ENCODE results near the gene PHACTR3.
"Not testable (repeated sequence)": the region's sequence is repeated elsewhere in the genome, so short reads cannot be mapped to it uniquely, and the experiment has no call there.

Gene PHACTR3

DNA sequence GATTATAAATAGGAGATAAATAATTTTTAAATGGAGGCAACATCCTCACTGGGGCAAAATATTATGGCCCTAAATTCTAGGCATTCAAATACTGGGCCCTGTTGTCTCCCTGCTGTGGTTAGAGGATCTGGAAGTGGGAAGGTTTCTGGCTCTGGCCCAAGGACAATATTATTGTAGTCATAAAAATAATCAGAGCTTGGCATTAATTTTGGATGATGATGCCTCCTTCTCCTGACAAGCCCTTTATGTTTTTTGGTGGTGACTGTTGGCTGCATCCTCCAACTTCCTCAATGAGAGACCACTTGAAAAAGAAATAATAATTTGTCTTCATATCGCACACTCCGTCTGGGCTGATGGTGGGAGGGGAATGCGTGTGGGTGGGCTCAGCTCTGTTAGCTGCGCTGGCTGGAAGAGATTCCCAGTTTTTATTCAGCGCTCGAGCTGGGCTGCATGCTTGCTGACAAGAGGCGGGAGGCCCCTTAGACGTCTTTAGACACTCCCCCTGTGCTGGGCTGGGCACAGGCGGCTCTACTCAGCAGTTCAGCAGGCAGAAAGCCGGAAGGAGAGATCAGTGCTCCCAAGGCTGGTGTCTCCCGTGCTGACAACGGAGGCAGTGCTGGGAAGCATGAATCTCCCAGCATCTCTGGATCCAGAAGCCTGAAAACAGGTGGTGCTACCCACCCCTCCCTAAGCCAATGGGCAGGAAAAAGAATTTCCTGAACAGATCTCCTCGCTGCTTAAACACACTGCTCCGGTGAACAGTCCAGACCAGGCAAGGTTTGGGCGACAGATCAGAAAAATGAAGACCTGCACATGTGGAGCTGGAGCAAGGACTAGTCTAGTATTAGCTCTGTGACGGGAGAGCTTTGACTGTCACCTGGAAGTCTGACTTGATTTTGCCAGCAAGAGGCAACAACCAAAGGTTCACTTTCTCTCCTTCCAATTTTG, 231.4 kb downstream of the PHACTR3 start:
- DNase-seq = no peak

DNA sequence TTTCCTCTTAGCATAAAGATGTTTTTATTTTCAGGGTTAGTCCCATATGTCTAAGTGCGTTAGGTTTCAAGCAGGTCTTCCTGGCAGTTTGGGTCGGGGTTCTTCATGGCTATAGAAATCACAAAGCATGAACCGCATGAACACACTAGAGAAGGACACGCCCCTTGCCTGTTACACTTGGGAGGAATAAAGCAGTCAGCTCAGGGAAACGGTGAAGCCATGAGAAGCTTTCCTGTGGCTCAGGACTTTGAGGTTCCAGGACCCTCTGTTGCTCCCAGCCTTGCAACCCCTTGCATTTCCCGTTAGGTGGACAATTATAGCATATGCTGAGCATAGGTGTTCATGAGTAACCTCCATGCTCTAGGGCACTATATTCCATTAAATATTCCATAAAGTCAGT, 232.4 kb downstream of the PHACTR3 start:
- no peak for DNase-seq

DNA sequence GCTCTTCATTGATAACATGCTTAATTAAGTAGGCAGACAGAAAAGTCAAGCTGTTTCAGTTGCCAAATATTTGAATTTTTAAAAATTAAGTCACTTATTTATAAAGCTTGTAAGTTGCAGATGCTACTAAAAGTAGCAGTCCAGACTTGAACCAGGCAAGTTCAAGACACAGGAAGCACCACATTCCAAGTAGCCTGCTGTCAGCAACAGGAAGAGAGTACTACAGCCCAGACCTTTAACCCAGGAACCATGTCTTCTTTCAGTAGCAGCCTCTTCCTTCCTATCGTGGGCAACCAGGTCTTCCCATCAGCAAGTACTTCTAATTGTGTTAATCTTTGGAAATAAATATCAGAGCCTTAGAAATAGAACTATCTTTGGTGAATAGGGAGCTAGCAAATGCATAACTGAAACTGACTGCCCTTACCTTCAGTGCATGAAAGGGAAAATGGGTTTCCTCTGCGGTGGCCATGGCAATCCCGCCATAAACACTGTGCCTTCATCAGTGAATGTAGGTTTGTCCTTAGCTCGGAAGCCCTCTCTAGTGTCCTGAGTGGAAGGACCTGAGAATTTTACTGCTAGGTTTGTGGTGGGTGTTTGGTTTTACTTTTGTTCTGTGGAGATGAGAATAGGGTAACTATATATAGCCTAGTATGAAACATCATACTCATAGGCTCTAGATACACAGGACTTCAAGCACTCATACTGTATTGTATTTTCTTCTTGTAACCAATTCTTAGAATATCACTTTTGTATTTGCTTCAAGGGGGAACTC, 233.5 kb downstream of the PHACTR3 start:
- no peak for DNase-seq

DNA sequence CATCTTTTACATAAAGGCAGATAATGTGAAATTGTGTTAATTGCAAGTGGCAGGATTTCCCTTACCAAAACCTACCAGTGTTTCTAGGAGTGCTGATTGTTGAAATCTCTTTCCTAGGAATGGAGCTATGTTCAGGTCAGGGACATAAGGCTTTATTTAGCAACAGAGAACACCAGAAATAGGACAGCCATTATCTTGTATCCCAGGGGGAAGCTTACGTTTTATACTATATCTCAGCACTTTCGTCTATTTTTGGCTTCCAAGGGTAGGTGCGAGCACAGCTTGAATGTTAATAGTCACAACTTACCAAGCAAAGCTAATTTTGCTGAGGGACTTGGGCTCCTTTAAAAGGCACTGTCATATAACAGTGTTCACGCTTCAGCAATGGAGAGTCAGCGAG, 235.1 kb downstream of the PHACTR3 start:
- no peak for DNase-seq

DNA sequence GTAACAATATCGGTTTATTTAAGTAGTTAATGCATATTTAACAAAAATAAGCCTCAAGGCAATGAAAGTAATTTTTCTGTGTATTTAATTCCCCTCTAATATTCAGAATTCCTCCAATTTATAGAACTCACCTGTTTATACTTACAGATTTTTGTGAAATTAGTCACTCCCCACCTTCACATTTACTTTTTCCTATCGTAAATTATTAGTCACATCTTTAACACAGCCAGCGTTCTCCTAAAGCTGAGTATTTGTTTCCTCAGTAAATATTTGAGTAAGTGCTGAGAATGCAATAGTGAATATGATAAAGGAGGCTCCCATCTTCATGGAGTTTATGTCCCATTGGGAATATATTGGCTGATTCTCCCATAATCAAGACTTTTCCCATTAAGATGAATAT, 241.1 kb downstream of the PHACTR3 start:
- DNase-seq = no peak

DNA sequence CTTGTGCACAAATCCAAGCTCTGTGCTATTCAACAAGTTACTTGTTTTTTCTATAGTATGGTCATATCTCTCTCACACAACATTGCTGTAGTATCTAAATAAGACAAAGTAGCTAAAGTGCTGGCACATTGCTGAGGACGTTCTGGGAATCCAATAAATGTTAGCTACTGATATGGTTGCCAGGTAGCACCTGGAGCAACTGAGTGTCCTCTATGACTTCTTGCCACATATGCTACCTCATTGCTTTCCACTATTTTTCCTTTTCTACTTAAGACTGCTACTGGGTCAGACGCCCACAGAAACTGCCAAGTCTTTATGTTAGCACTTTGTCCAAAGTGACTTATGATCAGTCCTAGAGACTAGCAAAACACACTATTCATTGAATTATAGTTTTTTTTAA, 243.8 kb downstream of the PHACTR3 start:
- no peak for DNase-seq

DNA sequence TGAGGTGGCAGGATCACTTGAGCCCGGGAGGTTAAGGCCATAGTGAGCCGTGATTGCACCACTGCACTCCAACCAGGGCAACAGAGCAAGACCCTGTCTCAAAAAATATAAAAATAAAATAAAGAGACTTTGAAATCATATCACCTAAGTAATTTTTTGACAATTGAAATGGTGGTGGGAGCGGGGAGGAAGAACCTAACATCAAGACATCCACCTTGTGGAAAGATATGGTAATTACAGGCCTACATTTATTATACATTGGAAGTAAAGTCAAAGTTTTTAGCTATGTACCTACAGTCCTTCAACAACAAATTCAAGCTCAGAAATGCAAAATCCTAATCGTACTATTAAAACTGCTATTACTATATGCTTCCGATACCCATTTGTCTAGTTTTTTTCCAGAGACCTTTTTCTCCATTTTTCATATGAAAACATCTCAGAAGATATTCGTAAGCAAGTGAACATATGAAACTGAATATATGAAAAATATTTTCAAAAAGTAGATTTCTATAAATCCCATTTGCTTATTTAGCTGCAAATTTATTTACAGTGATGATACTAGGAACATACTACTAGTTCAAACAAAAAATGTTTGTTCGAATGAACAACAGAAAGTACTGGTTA, 245.8 kb downstream of the PHACTR3 start:
- DNase-seq = no peak

DNA sequence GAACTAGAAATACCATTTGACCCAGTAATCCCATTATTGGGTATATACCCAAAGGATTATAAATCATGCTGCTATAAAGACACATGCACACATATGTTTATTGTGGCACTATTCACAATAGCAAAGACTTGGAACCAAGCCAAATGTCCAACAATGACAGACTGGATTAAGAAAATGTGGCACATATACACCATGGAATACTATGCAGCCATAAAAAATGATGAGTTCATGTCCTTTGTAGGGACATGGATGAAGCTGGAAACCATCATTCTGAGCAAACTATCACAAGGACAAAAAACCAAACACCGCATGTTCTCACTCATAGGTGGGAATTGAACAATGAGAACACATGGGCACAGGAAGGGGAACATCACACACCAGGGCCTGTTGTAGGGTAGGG, 252.2 kb downstream of the PHACTR3 start:
- DNase-seq = not testable (repeated sequence)

DNA sequence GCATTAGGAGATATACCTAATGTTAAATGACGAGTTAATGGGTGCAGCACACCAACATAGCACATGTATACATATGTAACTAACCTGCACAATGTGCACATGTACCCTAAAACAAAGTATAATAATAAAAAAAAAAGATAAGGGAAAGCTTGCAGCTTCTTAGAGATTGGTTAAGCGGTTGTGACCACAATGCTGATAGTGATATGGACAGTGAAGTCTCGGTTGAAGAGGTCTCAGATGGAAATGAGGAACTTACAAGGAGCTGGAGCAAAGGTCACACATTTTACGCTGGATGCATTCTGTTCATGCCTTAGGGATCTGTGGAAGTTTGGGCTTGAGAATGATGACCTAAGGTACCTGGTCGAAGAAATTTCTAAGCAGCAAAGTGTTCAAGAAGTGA, 252.6 kb downstream of the PHACTR3 start:
- not testable (repeated sequence) for DNase-seq

DNA sequence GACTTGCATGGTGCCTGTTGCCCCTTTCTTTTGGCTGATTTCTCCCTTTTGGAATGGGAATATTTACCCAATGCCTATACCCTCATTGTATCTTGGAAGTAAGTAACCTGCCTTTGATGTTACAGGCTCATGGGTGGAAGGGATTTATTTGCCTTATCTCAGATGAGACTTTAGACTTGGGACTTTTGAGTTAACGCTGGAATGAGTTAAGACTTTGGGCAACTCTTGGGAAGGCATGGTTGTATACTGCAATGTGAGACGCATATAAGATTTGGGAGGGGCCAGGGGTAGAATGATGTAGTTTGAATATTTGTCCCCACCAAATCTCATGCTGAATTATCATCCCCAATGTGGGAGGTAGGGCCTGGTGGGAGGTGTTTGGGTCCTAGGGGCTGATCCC, 253.6 kb downstream of the PHACTR3 start:
- no peak for DNase-seq

DNA sequence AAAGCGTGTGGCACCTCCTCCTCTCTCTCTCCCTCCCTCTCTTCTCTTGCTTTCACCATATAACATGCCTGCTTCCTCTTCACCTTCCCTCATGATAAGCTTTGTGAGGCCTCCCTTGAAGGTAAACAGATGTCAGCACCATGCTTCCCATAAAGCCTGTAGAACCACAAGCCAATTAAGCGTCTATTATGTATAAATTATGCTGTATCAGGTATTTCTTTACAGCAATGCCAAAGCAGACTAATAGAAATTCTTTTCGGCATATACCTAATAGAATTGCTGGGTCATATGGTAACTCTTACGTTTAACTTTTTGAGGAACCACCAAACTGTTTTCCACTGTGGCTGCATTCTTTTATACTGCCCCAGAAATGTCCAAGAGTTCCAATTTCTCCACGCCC, 254.1 kb downstream of the PHACTR3 start:
- no peak for DNase-seq

DNA sequence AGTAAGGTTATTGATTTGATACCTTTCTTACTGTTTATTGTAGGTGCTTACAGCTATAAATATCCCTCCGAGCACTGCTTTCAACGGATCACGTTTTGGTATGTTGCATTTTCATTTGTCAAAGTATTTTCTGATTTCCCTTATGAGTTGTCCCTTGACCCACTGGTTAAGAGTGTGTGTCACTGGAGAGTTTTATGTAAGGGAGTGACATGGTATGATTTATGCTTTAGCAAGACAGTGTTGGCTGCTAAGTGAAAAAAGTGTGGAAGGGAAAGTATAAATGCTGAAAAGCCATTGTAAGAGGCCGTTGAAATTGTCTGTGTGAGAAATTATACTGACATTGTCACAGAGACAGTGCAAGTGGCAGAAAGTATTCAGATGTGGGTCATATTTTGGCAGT, 257.1 kb downstream of the PHACTR3 start:
- DNase-seq = no peak

DNA sequence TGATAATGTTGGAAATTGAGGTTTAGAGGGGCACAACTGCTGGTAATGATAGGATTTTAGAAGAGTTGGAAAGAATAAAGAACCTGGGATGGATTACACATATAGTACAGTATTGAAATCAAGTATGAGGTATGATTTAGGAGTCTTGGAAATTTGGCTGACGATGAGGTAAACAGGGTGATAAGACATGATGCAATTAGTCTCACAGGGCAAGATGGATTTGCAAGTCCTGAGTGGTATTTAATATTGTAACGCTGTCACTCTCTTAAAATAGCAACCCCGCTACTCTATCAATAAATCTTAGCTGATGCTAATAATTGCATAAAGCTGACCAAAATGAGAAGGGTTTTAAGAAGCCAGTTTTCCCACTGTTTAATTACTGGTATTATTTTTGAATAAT, 258.7 kb downstream of the PHACTR3 start:
- DNase-seq = no peak

DNA sequence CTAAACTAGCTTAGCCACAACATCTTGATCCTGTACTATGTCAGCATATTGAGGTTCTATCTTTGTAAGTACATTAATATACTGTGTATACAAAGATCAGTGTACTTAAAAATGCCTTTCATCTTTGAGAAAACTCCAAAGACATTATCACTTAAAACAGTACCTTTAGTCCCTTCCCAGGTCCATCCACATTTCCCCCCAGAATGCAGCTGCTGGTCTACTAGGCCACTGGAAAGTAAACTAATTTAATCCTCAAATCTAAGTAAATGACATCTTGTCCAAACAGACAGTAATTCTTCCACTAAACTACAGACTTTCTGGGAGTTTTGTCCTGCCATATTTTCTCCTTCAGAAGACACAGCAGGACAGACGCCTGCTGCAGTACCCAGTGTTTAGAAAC, 260.4 kb downstream of the PHACTR3 start:
- no peak for DNase-seq

DNA sequence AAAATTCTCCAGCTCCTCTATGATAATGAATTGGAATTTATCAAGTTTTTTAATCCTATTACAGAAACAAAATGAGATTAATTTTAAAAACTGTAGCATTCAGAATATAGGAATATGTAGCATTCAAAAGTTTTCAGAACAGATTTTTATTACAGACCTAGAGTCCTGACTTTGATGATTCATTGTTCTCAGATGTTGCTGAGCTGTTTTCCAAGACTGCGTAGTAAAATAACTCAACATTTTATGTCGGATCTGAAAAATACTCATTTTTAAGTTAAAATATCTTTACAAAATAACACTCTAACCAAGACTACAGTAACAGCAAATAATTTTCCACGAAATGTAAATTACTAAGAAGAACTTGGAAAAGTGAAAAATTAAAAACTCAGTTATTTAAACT, 262.0 kb downstream of the PHACTR3 start:
- no peak for DNase-seq

DNA sequence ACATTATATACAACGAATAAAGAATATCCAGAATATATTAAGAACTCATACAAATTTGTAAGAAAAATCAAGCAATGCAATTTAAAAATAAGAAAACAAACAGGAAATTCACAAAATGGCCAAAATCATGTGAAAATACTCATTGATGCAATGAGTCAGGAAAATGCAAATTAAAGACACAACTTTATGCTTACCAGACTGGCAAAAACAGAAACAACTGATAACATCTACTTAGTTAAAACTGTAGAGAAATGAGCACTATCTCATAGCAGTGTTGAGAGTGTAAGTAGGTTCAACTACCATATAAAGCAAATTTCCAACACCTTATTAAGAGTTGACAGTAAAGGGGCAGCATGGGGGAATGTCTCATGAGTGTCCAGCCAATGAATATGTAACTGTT, 266.8 kb downstream of the PHACTR3 start:
- DNase-seq = no peak

DNA sequence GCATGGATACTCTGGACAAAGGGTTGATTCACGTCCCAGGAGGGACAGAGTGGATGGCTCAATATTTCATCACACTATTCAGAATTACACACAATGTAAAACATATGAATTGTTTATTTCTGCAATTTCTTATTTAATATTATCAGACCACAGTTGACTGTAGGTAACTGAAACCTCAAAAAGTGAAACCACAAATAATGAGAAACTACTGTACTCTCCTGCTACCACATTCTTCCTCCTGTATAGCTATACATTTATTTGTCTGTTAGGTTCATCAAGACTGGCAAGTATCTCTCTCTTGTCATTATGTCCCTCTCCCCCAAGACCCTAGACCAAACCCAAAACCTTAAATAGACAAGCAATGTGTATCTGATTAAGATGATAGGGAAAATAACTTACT, 269.1 kb downstream of the PHACTR3 start:
- no peak for DNase-seq

DNA sequence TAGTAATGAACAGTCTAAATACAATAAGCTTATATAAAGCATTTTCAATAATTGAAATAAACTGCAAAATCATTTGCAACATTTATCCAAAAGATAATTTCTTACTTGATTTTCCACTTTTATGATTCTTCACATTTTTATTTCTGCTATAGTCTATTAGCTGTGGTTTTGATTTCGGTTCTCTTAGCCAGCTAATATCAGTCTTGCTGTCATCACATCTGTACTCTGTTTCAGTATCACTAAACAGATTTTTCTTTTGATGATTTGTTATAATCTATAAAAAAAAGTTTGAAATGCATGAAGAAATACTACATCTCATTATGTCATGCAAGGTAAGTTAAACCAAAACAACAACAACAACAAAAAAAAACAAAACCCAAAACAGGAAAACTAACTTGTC, 275.9 kb downstream of the PHACTR3 start:
- no peak for DNase-seq

DNA sequence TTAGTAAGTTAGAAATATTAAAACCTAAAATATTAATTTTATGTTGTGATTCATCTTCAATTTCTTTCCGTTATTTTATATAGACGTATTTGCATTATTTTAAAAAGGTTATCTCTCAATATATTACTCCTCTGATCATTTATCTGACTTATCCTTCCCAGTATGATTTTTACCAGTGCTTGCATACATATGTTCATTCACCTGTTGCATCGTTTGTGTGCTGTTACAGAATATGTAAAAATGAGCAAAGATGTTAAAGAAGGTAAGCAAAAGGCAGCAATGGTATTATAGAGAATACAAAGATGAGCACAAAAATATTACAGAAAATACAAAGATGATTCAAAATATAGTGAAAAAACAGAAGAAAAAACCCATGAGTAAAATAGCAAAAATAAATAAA, 280.2 kb downstream of the PHACTR3 start:
- no peak for DNase-seq

DNA sequence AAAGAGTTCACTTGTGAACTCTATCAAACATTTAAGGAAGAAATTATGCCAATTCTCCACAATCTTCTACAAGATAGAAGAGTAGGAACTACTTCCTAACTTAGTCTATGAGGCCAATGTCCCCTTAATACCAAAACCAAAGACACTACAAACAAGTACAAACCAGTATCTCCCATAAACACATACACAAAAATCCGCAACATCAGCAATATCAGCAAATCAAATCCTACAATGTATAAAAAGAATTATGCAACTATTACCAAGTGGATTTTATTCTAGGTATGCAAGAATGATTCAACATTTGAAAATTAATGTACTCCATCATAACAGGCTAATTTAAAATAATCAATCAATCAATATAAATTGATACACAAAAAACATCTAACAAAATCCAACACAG, 283.7 kb downstream of the PHACTR3 start:
- DNase-seq = no peak

DNA sequence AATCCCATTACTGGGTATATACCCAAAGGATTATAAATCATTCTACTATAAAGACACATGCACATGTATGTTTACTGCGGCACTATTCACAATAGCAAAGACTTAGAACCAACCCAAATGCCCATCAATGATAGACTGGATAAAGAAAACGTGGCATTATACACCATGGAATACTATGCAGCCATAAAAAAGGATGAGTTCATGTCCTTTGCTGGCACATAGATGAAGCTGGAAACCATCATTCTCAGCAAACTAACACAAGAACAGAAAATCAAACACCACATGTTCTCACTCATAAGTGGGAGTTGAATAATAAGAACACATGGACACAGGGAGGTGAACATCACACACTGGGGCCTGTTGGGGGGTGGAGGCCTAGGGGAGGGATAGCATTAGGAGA, 285.7 kb downstream of the PHACTR3 start:
- DNase-seq = not testable (repeated sequence)

DNA sequence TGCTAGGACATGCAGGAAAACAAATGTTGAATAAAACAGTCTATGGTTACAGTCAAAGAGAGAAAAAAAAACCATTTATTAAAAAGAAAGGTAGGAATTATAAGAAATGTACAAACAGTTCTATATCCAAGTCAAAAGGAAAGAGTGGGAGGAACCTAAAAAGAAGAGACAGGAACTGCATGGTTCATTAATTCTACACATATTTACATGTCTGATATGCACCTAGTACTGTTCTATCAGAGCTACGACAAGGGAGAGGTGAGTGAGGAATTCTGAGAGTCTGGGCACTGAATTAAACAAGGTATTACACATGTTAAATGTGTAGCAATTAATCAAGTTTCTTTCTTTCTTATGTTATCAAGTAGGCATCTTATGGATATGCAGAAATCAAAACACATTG, 287.2 kb downstream of the PHACTR3 start:
- no peak for DNase-seq

DNA sequence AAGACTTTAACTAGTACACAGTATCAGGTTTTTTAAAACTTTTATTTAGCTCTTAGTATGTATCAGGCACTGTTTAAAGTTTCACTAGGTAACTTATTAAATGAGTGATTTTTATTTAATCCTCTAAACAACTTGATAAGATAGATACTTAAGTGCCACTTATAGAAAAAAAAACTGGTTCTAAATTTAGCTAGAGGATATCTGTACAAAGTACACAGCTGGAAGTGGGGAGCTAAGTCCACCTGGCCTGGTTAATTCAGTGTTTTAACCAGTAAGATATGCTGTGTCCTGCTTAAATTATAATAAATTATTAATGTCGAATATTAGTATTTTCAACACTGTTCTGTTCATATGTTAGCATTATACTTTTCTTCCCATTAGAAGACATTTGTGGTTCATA, 291.6 kb downstream of the PHACTR3 start:
- no peak for DNase-seq
